MM.1S (cell line): Measurements from ENCODE around the gene TPM3.

Experiments used
- EZH2 ChIP-seq: fragments of 300-600 bp; sonication (generic); optimal IDR thresholded peaks from 2 replicates; pipeline ENCODE3; 2017; ENCODE audit warnings: low read depth, mild to moderate bottlenecking, antibody characterized with exemption, low read length, mixed read lengths
- TF ChIP-seq, protein P1 (sequence below): fragments of 300-600 bp; sonication (generic); IDR thresholded peaks from 2 replicates; pipeline ENCODE4 v1.5.1; 2016; ENCODE audit warnings: antibody characterized with exemption, low read length, mixed read lengths

- TF ChIP-seq, protein P1, sequence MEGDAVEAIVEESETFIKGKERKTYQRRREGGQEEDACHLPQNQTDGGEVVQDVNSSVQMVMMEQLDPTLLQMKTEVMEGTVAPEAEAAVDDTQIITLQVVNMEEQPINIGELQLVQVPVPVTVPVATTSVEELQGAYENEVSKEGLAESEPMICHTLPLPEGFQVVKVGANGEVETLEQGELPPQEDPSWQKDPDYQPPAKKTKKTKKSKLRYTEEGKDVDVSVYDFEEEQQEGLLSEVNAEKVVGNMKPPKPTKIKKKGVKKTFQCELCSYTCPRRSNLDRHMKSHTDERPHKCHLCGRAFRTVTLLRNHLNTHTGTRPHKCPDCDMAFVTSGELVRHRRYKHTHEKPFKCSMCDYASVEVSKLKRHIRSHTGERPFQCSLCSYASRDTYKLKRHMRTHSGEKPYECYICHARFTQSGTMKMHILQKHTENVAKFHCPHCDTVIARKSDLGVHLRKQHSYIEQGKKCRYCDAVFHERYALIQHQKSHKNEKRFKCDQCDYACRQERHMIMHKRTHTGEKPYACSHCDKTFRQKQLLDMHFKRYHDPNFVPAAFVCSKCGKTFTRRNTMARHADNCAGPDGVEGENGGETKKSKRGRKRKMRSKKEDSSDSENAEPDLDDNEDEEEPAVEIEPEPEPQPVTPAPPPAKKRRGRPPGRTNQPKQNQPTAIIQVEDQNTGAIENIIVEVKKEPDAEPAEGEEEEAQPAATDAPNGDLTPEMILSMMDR: no peak
- TF ChIP-seq EZH2: no peak
These were observed 32.3 kb downstream of the TPM3 start for GRCh38 chr1:154159554-154159953.
